HG02885 (cell line): ENCODE measurements around the gene SAG.
"Not testable (repeated sequence)": the region's sequence is repeated elsewhere in the genome, so short reads cannot be mapped to it uniquely, and the experiment has no call there.

ENCODE experiments used
- ATAC-seq: cut with Tn5 transposase; IDR thresholded peaks from one replicate; pipeline ENCODE4 v1.9.1; 2021; ENCODE audit warnings: mild to moderate bottlenecking; ENCODE audit not compliant: unreplicated experiment, poor library complexity

The SAG gene

GRCh38 chr2:233374776-233375175, 67.2 kb downstream of the SAG start:
- not testable (repeated sequence) for ATAC-seq

DNA sequence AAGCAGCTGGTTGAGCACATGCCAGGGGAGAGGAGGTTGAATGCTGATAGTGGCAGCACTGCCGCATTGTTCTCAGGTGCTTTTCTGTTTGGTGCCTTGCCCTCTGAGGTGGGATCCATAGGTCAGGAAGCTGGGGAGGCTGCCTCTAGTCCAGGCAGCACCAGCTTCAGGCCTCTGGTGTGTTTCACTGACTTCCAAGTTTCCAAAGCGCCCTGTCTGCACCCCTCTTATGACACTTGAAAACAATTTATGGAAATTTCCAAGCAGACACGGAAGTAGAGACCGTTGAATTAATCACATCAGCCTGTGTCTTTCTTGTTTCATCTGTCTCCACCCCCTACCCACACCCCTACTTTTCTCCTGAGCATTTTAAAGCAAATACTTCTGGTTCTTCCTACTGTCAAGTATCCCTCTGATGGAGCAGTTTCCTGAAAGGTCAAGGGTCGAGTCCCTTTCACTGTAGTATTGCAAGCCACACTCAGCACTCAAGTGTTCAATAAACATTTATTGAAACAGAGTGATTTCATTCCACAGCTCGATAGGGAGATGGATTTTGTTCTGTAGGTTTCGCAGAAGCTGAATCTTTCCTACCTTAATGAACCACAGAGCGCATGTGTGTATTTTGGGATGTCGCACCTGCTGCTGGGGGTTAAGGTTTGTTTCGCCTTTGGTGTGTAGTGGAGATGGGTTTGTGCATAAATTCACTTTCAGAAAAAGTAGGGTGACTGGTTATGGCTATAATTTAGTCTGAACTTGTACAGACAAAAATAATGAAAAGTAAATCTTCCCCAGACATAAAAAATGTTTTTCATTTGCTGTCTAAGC, 68.1 kb downstream of the SAG start:
- ATAC-seq: peak; percentile 57

GRCh38 chr2:233379034-233379433, 71.4 kb downstream of the SAG start:
- no peak for ATAC-seq

DNA sequence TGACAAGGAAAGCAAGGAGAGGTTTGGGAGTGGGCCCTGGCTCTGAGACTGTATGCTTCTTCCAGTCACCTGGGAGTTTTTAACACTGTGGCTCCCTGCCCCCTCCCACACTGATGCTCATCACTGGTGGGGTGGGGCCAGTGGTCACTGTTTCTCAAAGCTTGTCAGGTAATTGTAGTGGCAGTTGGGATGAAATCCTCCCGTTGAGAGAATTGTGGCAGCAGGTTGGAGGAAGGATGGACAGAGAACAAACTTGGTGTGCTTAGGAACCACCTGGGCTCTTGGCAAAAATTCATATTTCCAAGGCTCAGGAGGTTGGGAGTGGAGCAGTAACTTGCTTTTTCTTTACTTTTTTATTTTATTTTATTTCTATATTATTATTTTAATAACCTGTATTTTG, 71.8 kb downstream of the SAG start:
- no peak for ATAC-seq

DNA sequence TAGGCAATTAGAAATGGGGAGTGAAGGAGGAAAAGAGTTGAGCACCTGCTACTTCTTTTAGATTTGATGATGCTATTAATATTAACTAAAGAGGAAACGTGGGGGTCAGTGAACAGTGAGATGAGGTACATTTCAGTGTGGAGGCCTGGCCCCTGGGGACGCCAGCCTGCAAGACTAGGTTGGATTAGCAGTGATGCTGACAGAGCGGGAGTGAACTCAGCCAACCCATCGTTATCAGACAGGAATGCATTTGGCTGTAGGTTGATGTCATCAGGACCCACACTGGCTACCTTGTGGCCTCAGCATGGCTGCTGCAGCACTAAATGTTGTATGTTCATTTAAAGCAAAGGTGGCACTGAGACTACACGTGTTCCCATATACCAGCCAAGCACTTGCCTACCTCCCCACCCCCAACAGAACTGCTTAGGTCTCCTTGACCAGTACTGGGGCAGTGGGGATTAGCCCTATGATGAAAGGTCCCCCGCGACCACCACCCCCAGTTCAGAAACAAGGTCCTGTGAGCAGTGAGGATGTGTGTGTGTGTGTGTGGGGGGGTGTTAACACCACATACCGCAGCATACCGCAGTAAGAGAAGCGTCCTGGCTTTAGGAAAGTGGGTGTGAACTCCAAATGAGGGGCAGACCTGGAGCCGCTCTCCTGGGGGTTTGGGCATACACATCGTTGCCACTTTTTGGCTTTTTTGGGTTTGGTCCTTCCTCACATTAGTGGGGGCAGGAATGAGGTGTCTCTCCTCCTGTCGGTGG, 72.7 kb downstream of the SAG start:
- ATAC-seq: no peak

GRCh38 chr2:233380995-233381637, 73.5 kb downstream of the SAG start:
- ATAC-seq: no peak

- no peak for ATAC-seq
Measured at GRCh38 chr2:233381638-233381995, 74.0 kb downstream of the SAG start.

- no peak for ATAC-seq
Measured at GRCh38 chr2:233384015-233384414, 76.4 kb downstream of the SAG start.

- ATAC-seq: peak; percentile 12
Measured at GRCh38 chr2:233384811-233385488, 77.3 kb downstream of the SAG start.

DNA sequence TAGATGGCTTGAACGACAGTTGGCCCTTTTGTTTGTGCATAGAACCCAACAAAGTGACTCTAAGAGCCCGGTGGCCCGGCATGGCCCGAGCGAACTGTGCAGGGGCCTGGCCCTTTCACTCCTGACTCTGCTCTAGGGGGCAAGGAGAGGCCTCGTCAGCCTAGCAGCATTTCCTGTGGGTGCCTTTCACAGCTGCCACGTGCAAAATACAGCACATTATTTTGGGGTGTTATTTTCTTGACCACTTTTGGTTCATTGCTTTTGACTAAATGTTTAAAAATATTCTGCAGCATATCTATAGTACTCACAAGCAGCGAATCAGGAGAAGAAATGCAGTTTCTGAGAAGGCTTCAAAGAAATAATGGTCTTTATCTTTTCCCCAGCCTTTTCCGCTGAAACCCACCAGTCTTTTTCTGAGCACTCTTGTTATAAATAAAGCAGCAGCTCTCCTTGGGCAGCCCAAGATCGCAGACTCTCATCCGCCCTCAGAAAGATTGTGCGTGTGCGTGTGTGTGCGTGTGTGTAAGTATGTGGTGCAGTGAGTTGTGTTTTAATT, 78.0 kb downstream of the SAG start:
- peak; percentile 68 for ATAC-seq

- no peak for ATAC-seq
Measured at GRCh38 chr2:233386382-233387041, 78.9 kb downstream of the SAG start.

GRCh38 chr2:233387225-233387624, 79.6 kb downstream of the SAG start:
- no peak for ATAC-seq

DNA sequence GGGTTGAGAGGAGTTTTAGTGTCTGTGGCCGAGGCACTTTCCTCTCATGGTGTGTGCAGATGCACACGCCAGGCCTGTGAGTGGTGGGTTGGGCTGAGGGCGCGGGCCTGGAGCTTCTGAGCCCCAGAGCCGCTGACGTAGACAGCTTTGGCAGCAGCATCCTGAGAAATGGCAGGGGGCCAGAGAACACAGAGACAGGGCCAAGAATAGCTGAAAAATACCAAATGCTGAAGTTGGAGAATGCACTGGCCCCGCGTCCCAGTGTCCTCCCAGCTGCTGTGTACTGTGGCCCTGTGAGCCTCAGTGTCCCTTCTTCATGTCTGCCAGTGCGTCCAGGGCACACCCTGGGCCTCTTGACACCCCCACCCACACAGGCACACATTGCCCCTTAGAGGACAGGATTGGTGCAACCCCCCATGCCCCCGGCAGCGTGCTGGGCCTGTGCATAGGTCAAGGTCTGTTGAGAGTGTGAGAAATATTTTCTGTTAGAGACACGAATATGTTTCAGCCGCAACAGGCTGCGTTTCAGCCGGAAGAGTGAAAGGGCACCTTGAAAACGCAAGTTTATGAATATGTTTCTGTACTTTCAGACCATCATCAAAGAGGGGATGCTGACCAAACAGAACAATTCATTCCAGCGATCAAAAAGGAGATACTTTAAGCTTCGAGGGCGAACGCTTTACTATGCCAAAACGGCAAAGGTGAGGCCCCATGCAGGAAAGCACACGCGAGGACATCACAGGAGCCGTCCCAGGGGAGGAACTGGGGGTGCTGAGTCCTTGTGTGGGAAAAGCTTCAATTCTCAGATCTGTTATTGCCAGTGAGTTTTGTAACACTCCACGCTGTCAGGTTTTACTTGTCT, 80.3 kb downstream of the SAG start:
- no peak for ATAC-seq

DNA sequence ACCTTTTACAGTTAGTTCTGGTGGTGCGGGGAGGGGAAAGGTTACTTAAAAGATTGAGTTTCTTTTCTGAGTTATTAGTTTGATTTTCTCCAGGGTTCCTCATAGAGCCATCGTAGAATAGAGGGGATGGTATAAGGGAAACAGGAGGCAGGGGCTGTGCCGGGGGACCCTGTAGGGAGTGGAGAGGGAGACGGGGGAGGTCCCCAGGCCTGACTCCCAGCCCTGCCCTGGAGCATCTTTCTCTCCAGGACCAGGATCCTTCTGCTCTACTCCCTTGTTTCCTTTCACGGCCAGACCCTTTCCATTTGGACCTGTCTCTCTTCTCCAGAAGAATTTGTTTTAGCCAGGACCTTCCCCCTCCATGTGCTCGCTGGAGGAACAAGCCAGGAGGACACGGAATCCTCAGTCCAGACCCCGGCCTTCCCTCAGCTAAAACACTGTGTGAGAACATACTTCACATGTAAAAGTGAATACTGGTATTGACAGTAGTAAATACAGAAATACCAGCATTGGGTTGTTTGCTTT, 82.0 kb downstream of the SAG start:
- ATAC-seq: no peak

DNA sequence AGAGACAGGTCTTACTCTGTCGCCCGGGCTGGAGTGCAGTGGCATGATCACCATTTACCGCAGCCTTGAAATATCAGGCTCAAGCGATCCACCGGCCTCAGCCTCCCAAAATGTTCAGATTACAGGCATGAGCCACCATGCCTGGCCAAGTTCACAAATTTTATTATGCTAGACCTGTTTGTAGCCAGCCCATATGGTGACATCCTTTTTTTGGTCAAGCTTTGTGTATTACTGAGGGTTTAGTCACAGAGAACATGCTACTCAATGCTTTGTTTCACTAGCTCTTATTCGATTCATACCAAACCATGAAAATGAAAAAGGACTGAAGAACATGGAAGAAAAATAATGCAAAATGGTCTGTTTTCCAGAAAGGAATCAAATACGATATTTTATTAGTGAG, 88.1 kb downstream of the SAG start:
- no peak for ATAC-seq
